ENCODE results near the gene NEK6.

The NEK6 gene

DNA sequence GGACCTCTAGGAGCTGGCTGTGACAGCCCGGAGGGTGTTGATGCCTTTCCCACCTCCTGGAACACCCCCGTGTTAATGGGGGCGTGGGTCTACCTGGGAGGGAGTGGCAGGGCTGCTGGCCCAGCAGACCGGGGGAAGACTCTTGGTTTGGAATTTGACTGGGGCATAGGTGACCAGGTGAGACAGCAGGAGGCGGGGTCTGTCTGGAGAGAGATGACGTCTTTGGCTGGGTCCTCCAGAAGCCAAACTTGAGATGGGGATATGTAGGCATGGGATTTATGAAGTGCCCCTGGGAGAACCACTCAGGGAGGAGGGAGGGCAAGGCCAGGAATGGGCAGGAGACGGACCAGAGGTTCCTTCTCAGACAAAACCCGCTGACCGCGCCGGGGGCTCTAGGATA lies 42.6 kb downstream of the NEK6 start:
- H3K4me3 ChIP-seq (ENCODE audit: low read length): no peak overlapping the region
- no peak overlapping the region for H3K9ac ChIP-seq (ENCODE audit: low read depth, low read length)
- H3K27ac ChIP-seq (ENCODE audit: low read depth, low read length): no peak overlapping the region
- peaks cover 6% of the 10 kb centered on the region; the same call in 1 of the 2 replicates for H3K36me3 ChIP-seq (ENCODE audit: insufficient read depth, low read length)
- peaks cover 6% of the 10 kb centered on the region; the same call in 1 of the 2 replicates for H3K4me1 ChIP-seq (ENCODE audit: insufficient read depth, low read length)
- no peaks in the 10 kb centered on the region for H3K9me3 ChIP-seq (ENCODE audit: insufficient read depth, low read depth, low read length)
- WGBS: 88% methylated on average over 11 of the region's 11 CpGs
- H3K27me3 ChIP-seq (ENCODE audit: insufficient read depth, low read length): no peaks in the 10 kb centered on the region

DNA sequence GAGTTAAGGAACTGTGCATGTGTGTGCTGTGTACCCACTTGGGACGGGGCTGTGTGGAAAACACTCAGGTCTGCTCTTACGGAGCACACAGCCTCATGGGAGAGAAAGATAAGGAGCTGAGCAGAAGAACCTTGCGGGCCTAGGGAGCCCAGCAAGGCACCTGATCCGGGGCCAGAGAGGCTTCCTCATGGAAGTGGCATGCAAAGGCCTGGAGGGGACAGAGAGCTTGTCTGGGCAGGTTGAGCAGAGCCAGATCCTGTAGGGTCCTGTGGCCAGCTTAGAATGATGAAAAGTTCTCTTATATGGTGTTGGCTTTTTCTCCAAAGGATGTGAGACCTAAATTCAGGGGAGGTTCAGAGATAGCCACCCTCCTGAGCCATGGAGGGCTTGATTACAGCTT lies 45.2 kb downstream of the NEK6 start:
- peaks cover 6% of the 10 kb centered on the region; the same call in 1 of the 2 replicates for H3K36me3 ChIP-seq (ENCODE audit: insufficient read depth, low read length)
- 89% methylated on average over 4 of the region's 4 CpGs for WGBS

DNA sequence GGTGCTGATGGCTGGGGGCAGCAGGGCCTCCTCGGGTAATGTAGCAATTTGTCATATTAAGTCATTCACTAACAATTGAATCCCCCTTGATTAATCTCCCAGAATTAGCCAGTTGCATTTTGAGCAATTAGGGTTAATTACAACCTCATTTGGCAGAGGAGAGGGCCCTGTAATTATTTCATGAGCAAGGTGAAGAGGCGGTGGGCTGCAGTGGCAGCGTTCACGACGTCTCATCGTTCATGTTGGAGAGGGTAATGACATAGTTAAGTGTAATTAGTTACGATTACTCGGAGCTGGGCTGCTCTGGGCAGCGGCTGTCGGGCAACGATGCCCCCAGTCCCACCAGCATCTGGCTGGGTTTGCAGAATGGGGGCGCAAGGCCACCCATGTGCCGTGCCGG lies 46.0 kb downstream of the NEK6 start:
- H3K9me3 ChIP-seq (ENCODE audit: insufficient read depth, low read depth, low read length): no peaks in the 10 kb centered on the region
- H3K9ac ChIP-seq (ENCODE audit: low read depth, low read length): no peak overlapping the region
- H3K27ac ChIP-seq (ENCODE audit: low read depth, low read length): no peak overlapping the region
- H3K36me3 ChIP-seq (ENCODE audit: insufficient read depth, low read length): peaks cover 6% of the 10 kb centered on the region; the same call in 1 of the 2 replicates
- 95% methylated on average over 14 of the region's 14 CpGs for WGBS
- no peaks in the 10 kb centered on the region for H3K27me3 ChIP-seq (ENCODE audit: insufficient read depth, low read length)
- no peak overlapping the region for H3K4me3 ChIP-seq (ENCODE audit: low read length)
- H3K4me1 ChIP-seq (ENCODE audit: insufficient read depth, low read length): peaks cover 3% of the 10 kb centered on the region; the same call in 1 of the 2 replicates

More for the DNA sequence above, 45.2 kb downstream of the NEK6 start:
- no peak overlapping the region for H3K4me3 ChIP-seq (ENCODE audit: low read length)
- no peak overlapping the region for H3K9ac ChIP-seq (ENCODE audit: low read depth, low read length)
- peaks cover 3% of the 10 kb centered on the region; the same call in 1 of the 2 replicates for H3K4me1 ChIP-seq (ENCODE audit: insufficient read depth, low read length)
- H3K27me3 ChIP-seq (ENCODE audit: insufficient read depth, low read length): no peaks in the 10 kb centered on the region
- H3K27ac ChIP-seq (ENCODE audit: low read depth, low read length): no peak overlapping the region
- no peaks in the 10 kb centered on the region for H3K9me3 ChIP-seq (ENCODE audit: insufficient read depth, low read depth, low read length)

DNA sequence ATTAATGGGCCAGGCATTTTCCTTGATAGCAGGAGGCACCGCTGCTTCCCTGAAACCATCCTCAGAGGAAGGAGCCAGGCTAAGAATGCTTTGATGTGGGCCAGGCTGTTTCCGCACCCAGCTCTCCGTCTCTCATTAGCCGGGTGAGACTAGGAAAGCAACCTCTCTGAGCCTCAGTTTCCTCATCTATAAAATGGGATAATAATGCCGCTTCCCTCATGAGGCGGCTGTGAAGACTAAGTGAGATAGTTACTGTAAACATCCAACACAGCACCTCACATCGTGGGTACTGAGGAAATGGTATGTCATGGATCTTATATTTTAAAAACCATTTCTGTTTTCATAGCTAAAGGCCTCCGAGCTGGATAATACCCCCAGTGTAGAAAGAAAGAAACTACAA lies 46.5 kb downstream of the NEK6 start:
- H3K9ac ChIP-seq (ENCODE audit: low read depth, low read length): no peak overlapping the region
- no peak overlapping the region for H3K27ac ChIP-seq (ENCODE audit: low read depth, low read length)
- H3K4me3 ChIP-seq (ENCODE audit: low read length): no peak overlapping the region
- H3K4me1 ChIP-seq (ENCODE audit: insufficient read depth, low read length): peaks cover 4% of the 10 kb centered on the region; the same call in 1 of the 2 replicates
- no peaks in the 10 kb centered on the region for H3K27me3 ChIP-seq (ENCODE audit: insufficient read depth, low read length)
- H3K9me3 ChIP-seq (ENCODE audit: insufficient read depth, low read depth, low read length): no peaks in the 10 kb centered on the region
- peaks cover 6% of the 10 kb centered on the region; the same call in 1 of the 2 replicates for H3K36me3 ChIP-seq (ENCODE audit: insufficient read depth, low read length)
- WGBS: 94% methylated on average over 5 of the region's 8 CpGs

DNA sequence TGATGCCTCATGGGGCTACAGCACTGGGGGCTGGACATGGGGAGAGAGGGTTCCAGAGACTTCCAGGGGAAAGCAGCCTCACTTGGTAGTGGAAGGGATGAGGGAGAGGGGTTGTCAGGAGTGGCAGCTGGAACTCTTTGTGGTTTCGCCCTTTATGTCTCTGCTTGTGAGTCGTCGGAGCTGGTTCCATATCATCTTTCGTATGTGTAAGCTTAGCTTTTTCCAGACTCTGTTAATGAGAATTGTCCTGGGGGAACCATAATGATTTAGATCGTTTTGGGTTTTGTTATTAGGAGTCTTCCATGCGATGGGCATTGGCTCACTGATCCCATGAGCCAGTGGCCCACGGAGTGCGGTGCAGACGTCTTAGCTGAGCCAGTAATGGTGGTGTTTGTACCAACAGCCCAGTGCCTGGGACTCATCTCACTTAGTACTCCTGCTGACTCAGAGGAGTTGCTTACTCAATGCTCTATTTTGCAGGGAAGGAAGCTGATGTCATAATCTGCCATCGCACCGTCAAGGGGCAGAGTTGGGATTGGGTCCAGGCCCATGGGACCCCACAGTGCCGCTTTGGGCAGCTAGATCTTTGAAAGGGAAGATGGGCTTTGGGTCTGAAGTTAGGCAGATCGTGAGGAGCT lies 48.5 kb downstream of the NEK6 start:
- Histone ChIP-seq H3K4me1 (ENCODE audit: insufficient read depth, low read length) (peaks cover 3% of the 10 kb centered on the region; the same call in 1 of the 2 replicates), H3K9ac (ENCODE audit: low read depth, low read length) (no peak overlapping the region), H3K4me3 (ENCODE audit: low read length) (no peak overlapping the region), H3K9me3 (ENCODE audit: insufficient read depth, low read depth, low read length) (no peaks in the 10 kb centered on the region), H3K36me3 (ENCODE audit: insufficient read depth, low read length) (peaks cover 6% of the 10 kb centered on the region; the same call in 1 of the 2 replicates), H3K27ac (ENCODE audit: low read depth, low read length) (no peak overlapping the region), H3K27me3 (ENCODE audit: insufficient read depth, low read length) (no peaks in the 10 kb centered on the region)
- 89% methylated on average over 13 of the region's 13 CpGs for WGBS

DNA sequence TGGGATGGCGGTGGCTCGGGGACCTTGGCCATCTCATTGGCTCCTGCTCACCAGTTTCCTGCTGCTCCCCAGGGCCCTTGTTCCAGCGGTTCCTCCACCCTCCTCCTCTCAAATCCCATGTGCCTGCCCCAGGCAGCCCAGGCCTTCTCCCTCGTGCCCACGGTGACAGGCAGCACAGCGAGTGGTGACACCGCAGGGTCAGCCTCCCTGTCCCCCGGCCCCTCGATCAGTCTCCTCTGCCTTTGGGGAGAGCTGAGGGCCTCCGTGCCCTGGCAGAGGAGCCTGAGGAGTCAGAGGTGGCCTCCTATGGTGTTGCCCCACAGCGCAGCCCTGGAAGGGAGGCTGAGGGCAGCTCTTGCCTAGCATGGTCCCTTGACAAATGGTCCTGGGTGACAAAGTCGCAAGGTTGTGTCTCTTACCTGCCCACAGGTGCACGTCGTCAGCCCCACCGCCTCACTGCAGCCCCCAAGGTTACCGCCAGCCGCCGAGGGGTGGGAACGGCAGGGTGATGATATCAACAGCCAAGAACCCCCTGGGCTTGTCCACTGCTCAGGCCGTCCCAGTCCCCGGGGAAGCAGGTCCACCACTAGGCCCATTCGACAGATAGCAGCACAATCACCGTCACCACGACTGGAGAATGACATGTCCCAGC lies 49.8 kb downstream of the NEK6 start:
- Histone ChIP-seq H3K9ac (ENCODE audit: low read depth, low read length) (no peak overlapping the region), H3K27me3 (ENCODE audit: insufficient read depth, low read length) (no peaks in the 10 kb centered on the region), H3K4me3 (ENCODE audit: low read length) (no peak overlapping the region), H3K36me3 (ENCODE audit: insufficient read depth, low read length) (no peaks in the 10 kb centered on the region), H3K9me3 (ENCODE audit: insufficient read depth, low read depth, low read length) (no peaks in the 10 kb centered on the region), H3K4me1 (ENCODE audit: insufficient read depth, low read length) (peaks cover 3% of the 10 kb centered on the region; the same call in 1 of the 2 replicates), H3K27ac (ENCODE audit: low read depth, low read length) (no peak overlapping the region)
- 91% methylated on average over 23 of the region's 24 CpGs for WGBS

DNA sequence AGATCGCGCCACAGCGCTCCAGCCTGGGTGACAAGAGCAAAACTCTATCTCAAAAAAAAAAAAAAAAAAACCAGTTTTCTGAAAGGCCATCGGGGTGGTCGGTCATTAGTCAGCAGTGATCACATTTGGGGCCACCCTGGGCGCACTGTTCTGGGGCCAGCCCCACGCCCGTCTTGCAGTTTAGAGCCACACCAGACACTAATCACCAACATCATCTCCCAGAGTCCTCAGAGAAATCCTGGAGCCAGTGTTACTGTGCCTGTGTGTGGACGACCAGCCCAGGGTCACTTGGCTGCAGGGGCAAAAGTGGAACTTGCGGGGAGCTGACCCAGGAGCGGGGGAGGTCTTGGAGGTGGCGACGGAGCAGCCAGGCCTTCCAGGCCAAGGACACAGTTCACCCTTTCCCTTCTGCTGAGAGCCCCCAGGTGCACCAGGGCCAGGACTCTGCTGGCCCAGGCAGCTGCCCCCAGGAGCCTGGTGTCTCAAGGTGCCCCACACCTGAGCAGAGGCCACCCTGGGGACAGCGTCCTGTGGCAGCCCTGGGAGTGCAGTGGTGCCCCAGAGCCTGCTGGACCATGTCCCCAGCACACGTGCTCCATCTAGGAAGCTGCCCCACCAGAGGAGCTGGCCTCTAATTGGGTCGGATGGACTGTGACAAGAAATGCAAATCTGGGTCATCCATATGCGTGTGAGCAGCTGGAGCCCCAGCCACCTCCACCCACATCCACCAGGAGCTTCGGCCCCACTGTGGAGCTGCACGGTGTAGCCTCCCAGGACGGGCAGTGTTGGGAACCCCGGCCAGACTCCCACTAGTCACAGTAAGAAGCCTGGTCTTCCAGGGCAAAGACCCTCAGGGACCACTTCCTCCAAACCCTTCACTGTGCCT lies 51.1 kb downstream of the NEK6 start:
- Histone ChIP-seq H3K4me3 (ENCODE audit: low read length) (no peak overlapping the region), H3K4me1 (ENCODE audit: insufficient read depth, low read length) (peaks cover 3% of the 10 kb centered on the region; the same call in 1 of the 2 replicates), H3K27me3 (ENCODE audit: insufficient read depth, low read length) (no peaks in the 10 kb centered on the region), H3K9me3 (ENCODE audit: insufficient read depth, low read depth, low read length) (no peaks in the 10 kb centered on the region), H3K27ac (ENCODE audit: low read depth, low read length) (peak overlapping the region; percentile 57), H3K9ac (ENCODE audit: low read depth, low read length) (no peak overlapping the region), H3K36me3 (ENCODE audit: insufficient read depth, low read length) (no peaks in the 10 kb centered on the region)
- 85% methylated on average over 21 of the region's 21 CpGs for WGBS

DNA sequence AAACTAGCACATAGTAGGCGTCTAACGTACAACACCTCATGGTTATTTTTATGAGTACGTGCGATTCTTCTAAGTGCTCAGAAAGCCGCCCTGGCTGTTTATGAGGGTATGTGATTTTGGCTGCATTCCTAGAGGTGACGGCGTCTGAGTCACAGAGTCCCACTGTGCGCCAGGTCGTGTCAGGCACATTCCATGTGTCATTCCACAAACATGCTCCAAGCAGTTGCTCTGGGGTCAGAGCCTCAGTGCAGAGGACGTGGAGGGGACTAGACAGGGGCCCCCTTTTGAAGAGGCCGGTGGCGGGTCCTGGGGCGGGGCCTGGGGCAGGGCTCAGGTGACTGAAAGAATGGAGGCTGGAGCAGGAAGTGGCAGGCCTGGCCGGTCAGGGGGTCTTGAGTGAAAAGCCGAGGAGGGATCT lies 51.9 kb downstream of the NEK6 start:
- H3K36me3 ChIP-seq (ENCODE audit: insufficient read depth, low read length): no peaks in the 10 kb centered on the region
- H3K4me3 ChIP-seq (ENCODE audit: low read length): no peak overlapping the region
- WGBS: 63% methylated on average over 15 of the region's 15 CpGs
- H3K9ac ChIP-seq (ENCODE audit: low read depth, low read length): peak overlapping the region; percentile 27; the same call in 1 of the 2 replicates
- no peaks in the 10 kb centered on the region for H3K27me3 ChIP-seq (ENCODE audit: insufficient read depth, low read length)
- peak overlapping the region; percentile 57 for H3K27ac ChIP-seq (ENCODE audit: low read depth, low read length)
- no peaks in the 10 kb centered on the region for H3K9me3 ChIP-seq (ENCODE audit: insufficient read depth, low read depth, low read length)
- peaks cover 3% of the 10 kb centered on the region; the same call in 1 of the 2 replicates for H3K4me1 ChIP-seq (ENCODE audit: insufficient read depth, low read length)

DNA sequence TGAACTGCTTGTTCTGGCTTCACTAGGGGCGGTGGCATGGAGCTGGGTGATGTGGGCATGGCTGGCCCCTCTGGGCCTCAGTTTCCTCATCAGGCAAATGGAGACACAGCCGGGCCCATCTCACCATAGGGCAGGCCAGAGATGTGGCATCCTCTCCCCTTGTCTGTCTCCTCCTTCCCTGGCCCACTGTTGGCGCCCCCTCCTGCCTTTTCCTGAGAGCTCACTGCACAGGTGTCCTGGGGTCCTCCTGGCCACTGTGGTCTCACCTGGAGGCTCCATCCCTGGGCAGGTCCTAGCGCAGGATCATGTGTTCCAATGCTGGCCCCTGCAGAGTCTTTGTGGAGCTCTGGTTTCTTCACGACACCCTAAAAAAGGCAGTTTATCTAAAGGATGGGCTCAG lies 53.5 kb downstream of the NEK6 start:
- Histone ChIP-seq H3K9ac (ENCODE audit: low read depth, low read length) (no peak overlapping the region), H3K4me1 (ENCODE audit: insufficient read depth, low read length) (peaks cover 3% of the 10 kb centered on the region; the same call in 1 of the 2 replicates), H3K4me3 (ENCODE audit: low read length) (no peak overlapping the region), H3K9me3 (ENCODE audit: insufficient read depth, low read depth, low read length) (no peaks in the 10 kb centered on the region), H3K27me3 (ENCODE audit: insufficient read depth, low read length) (no peaks in the 10 kb centered on the region), H3K36me3 (ENCODE audit: insufficient read depth, low read length) (peaks cover 10% of the 10 kb centered on the region), H3K27ac (ENCODE audit: low read depth, low read length) (no peak overlapping the region)
- 88% methylated on average over 5 of the region's 5 CpGs for WGBS

DNA sequence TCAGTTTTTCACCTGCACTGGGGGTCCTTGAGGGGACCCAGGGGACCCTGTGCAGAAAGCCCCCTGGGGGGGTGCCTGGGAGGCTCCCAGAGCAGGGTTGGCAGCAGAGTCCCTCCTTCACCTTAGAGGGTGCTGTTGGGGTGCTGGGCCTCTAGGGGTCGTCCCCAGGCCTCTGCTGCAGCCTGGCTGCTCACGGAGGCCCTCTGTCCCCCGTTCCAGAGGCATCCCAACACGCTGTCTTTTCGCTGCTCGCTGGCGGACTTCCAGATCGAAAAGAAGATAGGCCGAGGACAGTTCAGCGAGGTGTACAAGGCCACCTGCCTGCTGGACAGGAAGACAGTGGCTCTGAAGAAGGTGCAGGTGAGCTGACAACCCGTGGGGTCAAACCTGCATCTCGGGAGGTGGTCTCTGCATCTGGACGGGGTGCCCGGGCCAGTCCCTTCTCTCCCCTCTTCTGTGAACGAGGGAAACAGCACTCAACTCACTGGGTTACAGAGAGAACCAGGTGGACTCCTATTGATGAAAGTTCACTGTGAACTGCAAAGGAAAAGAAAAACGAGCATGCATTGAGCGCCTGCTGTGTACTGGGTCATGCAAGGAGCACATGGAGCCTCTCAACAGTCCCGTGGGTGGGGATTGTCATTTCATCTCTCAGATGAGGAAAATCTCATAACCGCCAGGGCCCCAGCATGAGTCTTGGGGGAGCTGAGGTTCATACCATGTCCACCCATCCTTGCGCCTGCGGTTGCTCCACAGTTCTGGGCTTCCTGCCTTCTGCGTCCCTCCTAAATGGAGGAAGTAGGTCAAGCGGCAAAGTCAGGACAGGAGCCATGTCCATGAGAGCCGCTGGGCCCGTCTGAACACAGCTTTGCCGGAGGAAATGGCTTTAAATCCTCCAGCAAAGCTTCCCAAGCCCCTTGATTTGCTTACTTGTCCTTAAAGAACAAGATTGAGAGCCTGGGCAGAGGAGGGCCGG lies 54.8 kb downstream of the NEK6 start:
- no peak overlapping the region for H3K4me3 ChIP-seq (ENCODE audit: low read length)
- no peaks in the 10 kb centered on the region for H3K27me3 ChIP-seq (ENCODE audit: insufficient read depth, low read length)
- H3K9ac ChIP-seq (ENCODE audit: low read depth, low read length): no peak overlapping the region
- H3K27ac ChIP-seq (ENCODE audit: low read depth, low read length): no peak overlapping the region
- no peaks in the 10 kb centered on the region for H3K9me3 ChIP-seq (ENCODE audit: insufficient read depth, low read depth, low read length)
- 90% methylated on average over 27 of the region's 27 CpGs for WGBS
- peaks cover 3% of the 10 kb centered on the region; the same call in 1 of the 2 replicates for H3K4me1 ChIP-seq (ENCODE audit: insufficient read depth, low read length)
- H3K36me3 ChIP-seq (ENCODE audit: insufficient read depth, low read length): peaks cover 13% of the 10 kb centered on the region

Measured in HUES64 (cell line).